GM21717 (cell line): ENCODE data around the gene ERLIN1.
"Not testable (repeated sequence)": the region's sequence is repeated elsewhere in the genome, so short reads cannot be mapped to it uniquely, and the experiment has no call there.

Source experiments
- ATAC-seq: cut with Tn5 transposase; IDR thresholded peaks from one replicate; pipeline ENCODE4 v1.9.1; 2021; ENCODE audit warnings: mild to moderate bottlenecking, moderate library complexity; ENCODE audit not compliant: unreplicated experiment

Gene ERLIN1

DNA sequence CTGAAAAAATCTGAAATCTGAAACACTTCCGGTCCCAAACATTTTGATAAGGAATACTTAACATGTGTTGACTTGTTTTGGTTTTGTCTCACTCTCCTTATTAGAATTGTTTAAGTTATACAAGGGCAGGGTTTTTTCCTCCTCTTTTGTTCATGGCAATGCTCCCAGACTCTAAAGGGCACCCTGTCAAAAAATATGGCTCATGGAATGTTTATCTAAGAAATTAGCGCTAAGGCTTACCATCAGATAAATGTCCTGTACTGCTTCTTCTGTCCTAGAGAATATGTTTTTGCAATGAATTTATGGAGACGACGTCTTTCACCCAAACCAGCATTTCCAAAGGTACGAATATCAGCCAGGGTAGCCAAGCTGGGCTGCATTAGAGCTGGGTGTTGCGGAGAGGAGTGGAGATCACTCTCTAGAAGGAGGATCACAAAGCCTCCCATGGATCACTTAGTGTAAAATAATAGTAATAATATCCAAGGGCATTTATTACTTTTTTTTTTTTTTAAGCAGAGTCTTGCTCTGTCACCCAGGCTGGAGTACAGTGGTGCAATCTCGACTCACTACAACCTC, 46.8 kb downstream of the ERLIN1 start:
- no peak for ATAC-seq

DNA sequence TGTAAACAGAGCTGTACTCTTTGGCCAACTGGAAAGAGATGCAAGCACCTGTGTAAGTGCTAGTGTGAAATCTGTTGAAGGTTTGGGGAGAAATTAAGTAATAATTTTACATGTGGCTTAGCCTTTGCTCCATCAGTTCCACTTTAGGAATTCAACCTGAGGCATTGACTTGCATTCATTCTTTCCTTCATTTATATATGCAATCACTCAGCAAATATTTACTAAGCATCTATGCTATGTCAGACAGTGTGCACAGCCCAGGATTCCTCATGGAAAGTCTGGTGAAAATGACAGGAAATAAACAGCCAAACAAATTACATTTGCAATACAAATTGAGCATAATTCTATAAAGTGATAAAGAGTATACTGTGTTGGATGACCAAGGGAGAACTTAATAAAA, 50.3 kb downstream of the ERLIN1 start:
- no peak for ATAC-seq

DNA sequence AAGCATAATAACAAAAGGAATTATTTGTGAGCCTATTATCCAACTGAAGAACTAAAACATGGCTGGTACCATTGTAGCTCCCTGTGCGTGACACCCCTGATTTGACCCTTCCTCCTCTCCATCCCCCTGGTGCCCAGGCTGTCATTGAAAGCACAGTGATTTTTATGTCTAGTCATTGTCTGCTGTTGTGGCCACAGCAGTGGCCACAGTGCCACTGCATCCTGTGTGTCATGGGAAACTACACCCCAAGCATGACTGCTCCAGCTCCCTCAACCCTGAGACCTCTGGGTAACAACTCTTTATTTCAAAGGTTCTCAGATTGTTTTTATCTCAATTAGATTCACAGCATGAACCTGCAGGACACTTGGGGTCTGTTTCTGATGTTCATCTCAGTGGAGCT, 52.0 kb downstream of the ERLIN1 start:
- no peak for ATAC-seq

DNA sequence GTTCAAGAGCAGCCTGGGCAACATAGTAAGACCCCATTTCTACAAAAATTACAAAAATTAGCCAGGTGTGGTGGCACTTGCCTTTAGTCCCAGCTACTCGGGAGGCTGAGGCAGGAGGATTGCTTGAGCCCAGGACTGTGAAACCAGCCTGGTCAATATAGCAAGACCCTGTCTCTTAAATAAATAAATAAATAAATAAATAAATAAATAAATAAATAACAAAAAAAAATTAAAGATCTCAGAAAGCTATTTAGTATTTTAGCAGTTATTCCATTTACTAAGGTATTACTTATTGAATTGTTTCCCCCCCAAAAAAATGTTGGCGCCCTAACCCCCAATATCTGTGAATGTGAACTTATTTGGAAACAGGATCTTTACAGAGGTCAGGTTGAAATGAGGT, 53.4 kb downstream of the ERLIN1 start:
- ATAC-seq: no peak

DNA sequence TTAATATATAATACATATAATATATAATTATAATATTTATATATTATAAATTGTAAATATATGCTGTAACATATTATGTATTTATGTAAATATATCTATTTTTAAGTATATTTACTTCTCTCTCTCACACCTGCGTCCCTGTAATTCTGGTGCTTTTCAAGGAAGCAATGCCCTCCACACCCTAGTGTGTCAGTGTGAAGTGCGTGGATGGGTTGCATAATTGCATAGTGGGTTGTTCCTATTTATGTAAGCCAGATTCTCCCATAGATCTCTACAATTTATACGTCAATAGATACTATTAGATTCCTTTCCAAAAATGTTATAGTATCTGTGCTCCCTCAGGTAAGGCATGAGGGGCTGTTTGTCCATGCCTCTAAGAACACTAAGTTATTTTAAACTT, 54.3 kb downstream of the ERLIN1 start:
- no peak for ATAC-seq

DNA sequence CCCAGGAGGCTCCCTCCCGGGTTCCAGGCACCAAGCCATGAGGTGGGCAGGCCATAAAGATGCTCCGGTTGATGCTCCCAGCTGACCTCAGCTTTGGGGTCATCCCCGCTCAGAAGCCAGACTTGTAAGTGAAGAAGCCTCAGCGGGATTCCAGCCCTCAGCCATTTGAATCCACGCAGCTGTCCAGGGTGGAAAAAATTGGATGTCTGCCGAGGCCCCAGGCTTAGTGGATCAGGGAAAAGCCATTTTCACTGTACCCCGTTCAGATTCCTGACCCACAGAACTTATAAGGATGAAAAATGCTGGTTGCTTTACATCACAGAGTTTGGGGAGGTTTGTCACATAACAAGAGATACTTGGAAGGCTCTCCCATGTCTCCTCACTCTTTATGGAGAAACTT, 55.0 kb downstream of the ERLIN1 start:
- no peak for ATAC-seq

DNA sequence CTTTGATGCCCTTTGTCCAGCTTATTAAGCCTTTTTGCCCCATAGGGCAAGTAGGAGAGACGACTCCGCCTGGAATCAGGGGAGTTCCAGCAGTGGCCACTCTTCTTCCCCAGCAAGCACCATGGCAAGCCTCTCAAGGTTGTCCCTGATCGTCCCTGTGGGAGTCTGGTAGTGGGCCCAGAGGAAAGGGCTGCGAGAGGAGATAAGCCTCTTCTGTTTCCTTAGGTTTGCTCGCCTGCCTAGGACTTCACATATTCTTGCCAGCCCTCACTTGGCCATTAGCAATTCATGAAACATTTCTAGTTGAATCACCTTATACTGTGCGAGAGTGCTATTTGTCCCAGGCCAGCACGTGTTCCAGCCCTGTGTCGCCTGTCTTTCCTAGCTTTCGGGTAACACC, 56.4 kb downstream of the ERLIN1 start:
- ATAC-seq: no peak

DNA sequence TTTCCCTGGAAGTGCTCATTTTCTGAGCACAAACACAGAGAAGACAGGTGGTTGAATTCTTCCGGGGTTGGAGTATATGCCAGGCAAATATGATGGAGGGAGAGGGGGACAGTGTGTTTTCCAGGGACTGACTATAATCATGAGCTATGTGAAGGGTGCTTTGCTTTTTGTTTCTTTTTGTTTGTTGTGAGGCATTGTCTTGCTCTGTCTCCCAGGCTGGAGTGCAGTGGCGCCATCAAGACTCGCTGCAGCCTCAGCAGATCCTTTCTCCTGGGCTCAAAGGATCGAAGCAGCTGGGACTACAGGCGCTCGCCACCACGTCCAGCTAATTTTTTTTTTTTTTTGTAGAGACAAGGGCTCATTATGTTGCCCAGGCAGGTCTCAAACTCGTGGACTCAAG, 56.9 kb downstream of the ERLIN1 start:
- ATAC-seq: no peak

DNA sequence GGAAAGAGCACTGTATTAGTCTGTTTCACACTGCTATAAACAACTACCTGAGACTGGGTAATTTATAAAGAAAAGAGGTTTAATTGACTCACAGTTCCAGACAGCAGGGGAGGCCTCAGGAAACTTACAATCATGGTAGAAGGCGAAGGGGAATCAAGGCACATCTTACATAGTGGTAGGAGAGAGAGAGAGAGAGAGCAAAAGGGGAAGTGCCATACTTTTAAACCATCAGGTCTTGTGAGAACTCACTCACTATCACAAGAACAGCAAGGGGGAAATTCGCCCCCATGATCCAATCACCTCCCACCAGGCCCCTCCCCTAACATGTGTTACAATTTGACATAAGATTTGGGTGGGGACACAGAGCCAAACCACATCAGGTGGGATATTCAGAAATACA, 60.5 kb downstream of the ERLIN1 start:
- ATAC-seq: not testable (repeated sequence)

DNA sequence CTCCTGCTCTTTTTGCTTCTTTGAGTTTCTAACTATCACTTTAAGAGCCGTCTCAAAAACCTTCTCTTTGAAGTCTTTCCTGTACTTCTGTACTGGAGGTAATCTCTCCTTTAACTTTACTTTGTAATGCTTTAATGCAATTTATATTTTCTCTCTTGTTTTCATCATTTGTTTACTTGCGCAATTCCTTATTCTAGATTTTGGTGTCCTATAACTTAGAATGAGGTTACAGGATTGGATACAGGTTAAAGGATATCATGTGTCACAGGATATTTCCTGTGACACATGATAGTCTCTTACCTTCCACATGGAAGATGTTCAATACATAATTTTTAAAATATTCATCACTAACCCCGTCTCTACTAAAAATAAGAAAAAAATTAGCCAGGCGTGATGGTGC, 61.7 kb downstream of the ERLIN1 start:
- no peak for ATAC-seq

DNA sequence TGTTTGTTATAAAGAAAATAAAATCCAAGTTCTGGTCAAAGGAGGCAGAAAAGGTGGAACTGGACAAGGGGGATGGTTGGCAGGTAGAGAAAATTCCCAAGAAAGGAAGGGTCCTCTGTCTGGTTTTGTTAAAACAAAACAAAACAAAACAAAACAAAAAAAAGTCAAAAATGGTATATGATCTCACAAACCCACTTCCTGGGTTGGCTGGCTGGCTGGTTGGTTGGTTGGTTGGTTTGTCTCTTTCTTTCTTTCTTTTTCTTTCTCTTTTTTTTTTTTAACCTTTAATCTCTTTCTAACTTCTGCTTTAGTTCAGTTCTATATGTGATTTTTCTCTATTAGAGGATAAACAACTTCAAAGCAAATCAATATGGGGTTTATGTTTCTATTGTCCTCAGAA, 63.0 kb downstream of the ERLIN1 start:
- no peak for ATAC-seq

DNA sequence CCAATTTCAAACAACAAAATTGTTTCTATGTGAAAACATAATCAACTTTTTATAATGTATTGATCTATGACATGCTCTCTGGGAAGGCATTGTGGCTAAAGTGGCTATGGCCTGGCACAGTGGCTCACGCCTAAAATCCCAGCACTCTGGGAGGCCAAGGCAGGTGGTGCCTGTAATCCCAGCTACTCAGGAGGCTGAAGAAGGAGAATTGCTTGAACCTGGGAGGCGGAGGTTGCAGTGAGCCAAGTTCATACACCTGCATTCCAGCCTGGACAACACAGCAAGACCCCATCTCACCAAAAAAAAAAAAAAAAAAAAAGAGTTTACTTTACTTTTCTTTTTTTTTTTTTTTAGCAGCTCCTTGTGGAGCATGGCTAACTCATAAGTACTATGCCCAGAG, 65.3 kb downstream of the ERLIN1 start:
- ATAC-seq: no peak

DNA sequence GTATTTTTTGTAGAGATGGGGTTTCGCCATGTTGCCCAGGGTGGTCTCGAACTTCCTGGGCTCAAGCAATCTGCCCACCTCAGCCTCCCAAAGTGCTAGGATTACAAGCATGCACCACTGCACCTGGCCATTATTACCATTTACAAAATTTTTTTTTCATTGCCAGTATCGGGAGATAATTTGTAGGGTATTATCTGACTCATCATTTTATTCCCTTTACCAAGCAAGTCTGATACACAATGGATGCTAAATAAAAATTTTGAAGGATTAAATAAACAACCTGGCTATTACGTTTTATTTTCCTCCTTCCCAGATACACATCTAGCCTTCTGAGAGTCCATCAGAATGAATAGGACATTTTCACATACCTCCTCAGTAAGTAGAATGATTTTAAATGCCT, 66.1 kb downstream of the ERLIN1 start:
- no peak for ATAC-seq

DNA sequence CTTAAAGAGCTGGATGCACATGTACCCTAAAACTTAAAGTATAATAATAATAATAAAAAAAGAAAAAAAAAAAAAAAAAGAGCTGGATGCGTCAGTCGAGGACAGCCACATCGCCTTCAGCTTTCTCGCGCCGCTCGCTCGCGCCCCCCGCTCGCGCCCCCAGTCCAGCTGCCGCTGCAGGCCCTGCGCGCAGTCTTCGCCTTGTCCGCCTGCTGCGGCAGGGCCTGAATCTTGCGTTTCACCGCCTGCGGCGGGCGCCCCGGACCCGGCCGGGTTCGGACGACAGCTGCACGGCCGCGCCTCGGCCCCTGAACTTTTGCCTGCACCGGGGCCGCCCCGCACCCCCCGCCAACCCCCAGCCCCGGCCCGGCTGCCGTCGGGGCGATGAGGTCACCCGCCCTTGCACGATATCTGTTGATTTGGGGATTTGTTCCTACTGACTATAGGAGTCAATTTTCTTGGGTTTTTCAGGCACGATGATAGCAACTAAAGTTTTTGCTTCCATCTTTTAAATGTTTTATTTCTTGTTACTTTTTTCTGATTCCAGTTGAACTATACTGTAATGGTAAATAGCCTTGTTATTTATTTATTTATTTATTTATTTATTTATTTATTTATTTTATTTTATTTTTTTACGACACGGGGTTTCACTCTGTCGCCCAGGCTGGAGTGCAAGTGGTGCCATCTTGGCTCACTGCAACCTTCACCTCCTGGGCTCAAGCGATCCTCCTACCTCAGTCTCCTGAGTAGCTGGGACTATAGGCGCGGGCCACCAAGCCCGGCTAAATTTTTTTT, 70.7 kb downstream of the ERLIN1 start:
- ATAC-seq: no peak

DNA sequence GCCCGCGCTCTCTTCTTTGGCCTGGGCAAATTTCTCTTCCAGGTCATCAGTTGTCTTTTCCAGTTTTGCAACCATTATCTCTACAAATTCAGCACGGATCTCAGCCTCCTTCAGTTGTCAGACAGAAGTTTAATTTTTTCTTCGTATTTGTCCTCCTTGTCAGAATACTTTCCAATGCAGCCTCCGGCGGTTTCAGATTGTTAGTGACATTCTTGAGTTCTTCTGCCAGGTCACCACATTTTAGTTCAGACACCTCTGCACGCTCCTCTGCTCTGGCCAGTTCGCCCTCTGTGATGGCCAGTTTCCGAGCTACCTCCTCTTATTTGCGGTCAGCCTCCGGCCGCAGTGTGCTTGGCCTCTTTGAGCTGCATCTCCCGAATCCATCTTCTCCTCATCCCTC, 71.4 kb downstream of the ERLIN1 start:
- ATAC-seq: no peak

DNA sequence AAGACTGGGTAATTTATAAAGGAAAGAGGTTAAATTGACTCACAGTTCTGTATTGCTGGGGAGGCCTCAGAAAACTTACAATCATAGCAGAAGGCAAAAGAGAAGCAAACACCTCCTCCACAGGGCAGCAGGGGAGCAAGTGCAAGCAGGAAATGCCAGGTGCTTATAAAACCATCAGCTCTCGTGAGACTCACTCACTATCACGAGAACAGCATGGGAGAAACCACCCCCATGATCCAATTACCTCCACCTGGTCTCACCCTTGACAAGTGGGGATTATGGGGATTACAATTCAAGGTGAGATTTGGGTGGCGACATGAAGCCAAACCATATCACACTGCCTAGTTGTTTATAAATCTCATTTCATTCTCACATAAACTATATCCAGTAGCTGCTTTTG, 76.2 kb downstream of the ERLIN1 start:
- no peak for ATAC-seq

DNA sequence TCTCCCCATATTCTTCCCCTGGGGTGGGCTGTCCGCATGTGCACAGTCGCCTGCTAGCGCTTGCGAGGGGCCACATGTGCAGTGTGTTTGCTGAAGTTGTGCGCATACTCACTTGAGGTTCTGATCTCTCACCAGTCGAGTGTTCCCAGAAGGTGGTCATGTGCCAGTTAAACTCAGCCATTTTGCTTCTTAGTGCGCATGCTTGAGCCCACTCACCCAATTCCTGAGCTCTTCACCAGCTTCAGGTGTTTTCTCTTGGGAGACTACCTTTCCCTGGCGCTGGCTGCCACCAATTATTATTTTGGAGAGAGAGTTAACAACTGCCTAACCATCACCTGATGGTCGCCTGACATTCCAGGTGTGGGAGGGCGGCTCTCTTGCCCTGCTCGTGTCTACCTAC, 79.0 kb downstream of the ERLIN1 start:
- ATAC-seq: no peak

DNA sequence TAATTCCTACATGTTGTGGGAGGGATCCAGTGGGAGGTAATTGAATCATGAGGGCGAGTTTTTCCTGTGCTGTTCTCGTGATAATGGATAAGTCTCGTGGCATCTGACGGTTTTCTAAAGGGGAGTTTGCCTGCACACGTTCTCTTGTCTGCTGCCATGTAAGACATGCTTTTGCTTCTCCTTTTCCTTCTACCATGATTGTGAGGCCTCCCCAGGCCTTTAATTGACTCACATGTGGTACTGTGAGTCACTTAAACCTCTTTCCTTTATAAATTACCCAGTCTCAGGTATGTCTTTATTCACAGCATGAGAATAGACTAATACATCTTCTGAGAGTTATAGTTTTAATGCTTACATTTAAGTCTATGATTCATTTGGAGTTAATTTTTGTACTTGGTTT, 81.5 kb downstream of the ERLIN1 start:
- ATAC-seq: no peak

DNA sequence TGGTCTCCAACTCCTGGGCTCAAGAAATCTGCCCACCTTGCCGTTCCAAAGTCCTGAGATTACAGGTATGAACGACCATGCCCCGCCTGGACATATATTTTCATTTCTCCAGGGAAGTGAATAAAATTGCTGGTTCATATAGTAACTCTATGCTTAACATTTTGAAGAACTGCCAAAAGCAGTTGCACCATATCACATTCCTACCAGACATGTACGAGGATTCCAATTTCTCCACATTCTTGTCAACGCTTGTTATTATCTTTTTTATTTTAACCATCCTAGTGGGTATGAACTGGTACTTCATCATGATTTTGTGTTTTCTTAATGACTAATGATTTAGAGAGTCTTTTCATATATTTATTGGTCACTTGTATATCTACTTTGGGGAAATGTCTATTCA, 82.2 kb downstream of the ERLIN1 start:
- ATAC-seq: no peak

DNA sequence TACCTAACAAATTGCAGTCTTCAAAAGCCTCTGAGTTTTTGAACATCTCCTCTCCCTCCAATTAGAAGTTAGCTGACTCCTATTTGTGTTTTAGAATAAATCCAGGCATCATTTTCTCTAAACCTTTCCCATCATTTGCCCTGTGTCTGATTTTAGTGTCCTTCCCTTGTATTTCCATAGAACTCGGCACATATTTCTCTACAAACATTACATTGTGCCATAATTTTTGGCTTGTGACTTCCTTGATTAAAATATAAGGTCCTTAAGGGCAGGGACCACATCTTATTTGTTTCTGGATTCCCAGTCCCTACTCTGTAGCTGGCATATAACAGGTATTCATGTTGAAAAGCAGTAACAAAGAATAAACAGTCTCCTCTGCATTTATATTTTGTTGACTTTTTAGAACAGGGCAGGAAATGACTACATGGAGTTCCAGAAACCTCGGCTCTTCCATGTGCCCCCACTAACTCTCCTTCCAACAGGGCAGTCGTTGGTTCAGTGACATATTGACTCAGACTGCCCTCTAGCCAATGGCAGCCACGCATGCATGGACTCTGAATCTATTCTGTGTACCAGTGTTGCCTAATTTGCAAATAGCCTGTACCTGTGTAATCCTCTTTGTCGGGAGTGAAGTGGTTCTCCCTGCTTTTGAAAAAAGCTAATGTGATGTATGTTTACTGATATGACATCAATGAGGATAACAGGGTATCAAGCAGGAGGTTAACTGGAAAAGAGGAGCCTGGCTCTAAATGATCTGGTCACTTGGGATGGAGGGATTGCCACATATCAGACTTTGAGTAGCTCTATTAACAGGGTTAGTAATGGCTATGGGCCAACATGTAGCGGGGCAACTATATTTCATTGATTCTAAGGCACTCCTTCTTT, 84.4 kb downstream of the ERLIN1 start:
- ATAC-seq: no peak

DNA sequence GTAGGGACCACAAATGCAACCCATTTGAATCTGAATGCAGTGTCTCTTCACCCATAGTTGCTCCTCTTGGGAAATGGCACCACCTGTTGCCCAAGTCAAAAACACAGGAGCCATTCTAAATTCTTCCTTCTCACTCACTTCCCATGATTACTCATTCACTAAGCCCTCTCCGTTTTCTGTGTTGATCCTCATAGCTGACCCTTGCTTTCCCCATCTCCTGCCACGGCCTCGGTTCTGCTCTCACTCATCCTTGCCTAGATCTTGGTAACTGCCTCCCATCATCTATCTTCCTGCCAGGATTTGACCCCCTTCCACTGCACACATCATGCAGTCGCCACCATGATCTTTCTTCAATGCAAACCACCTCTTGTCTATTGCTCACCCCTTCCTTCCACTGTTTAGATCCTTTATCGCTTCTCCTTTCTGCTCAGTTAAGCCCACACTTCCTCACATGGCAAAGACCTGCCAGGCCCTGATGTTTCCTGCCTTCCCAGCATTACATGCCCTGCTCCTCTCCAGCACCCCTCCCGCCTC, 85.1 kb downstream of the ERLIN1 start:
- no peak for ATAC-seq
